NCI-H524 (cell line): ENCODE data around the gene MAP3K10.
"Not testable (repeated sequence)": the region's sequence is repeated elsewhere in the genome, so short reads cannot be mapped to it uniquely, and the experiment has no call there.

Source experiments
- DNase-seq, 2 experiments: peaks; one replicate each; lab custom pipeline; 2025; lab: John Stamatoyannopoulos, UW

MAP3K10 gene

DNA sequence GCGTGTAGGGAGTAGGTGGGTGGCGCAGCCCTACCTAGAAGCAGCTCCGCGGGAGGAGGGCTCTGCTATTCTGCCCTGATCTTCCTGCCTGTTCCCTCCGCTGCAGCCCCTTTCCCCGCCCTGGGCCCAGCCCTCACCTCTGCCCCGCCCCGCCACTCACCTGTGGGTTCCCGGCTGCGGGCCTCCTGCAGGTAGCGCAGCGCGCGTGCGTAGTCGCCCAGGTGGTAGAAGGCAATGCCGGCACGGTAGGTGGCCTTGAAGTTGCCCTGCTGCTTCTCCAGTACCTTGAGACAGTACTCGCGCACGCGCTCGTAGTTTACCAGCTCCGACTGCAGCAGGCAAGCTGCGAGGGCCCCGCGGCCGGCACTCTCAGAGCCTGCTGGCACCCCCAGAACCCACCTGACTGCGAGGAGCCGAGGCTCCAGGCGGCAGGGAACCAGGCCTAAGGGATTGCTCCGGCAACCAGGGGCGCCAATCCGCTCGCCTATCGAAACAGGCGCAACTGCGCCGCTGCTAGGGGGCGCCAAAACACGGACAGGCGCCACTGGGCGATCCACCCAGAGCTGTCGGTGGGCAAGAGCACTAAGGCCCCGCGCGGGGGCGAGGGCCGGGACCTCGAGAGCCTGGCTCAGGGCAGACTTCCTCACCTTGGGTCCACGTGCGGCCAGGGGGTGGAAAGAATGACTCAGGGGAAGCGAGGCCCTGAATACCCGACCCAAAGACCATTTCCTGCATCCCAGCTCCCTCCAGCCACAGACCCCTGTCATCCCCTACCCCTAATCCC, 26.0 kb downstream of the MAP3K10 start:
- peak in 1 of 2 experiments; percentile 56 for DNase-seq

DNA sequence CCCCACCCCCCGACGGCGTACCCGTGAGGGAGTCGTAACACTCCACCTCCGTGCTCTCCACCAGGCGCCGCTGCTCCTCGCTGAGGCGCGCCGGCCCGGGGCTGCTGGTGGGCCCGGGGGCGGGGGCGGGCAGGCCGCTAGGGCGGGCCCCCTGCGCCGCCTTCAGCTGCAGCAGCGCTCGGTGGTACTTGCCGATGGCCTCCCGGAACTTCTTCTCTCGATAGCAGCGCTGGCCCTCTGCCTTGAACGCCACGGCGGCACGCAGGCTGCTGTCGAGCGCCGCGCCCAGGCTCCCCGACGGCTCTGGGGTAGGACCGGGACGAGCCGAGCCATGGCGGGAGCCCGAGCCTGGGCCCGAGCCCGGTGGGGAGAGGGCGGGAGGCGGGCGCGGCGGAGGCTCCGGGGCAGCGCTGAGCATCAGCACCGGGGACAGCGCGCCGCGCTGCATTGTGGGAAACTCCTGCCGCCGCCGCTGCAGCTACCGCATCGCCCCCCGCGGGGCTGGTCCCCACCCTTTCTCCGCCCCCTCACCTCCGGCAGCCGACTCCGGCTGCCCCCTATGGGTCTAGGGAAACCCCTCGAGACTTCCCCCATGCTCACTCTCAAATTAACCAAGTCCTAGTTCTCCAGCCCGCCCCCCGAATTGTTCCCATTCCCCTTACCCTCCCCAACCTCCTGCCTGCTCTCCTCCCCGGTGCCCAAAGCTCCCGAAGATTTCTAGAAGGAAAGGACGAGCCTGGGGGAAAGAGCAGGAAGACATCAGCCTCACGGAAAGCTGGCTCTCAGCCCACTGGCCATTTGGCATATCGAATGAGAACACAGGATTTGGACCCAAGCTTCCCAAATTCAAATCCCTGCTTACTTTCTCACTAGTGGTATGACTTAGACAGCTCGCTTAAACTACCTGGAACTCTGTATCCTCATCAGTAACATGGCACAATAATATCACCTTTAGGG, 27.0 kb downstream of the MAP3K10 start, which contains the start of gene TTC9B:
TTC9B (minus strand) TSS at position 451 of the 957 bp plus-strand sequence; CDS start at position 448, 3 bp downstream.
- DNase-seq, result peak; percentile 52 to 66

DNA sequence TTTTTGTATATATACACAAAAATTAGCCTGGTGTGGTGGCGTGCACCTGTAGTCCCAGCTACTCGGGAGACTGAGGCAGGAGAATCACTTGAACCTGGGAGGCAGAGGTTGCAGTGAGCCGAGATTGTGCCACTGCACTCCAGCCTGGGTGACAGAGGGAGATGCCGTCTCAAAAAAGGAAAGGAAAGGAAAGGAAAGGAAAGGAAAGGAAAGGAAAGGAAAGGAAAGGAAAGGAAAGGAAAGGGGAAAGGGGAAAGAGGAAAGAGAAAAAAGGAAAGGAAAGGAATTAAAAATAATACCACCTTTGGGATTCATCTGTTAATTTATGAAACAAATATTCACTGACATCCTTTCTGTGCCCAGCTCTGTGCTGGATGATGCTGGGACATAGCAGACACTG, 27.8 kb downstream of the MAP3K10 start:
- DNase-seq, result not testable (repeated sequence)

DNA sequence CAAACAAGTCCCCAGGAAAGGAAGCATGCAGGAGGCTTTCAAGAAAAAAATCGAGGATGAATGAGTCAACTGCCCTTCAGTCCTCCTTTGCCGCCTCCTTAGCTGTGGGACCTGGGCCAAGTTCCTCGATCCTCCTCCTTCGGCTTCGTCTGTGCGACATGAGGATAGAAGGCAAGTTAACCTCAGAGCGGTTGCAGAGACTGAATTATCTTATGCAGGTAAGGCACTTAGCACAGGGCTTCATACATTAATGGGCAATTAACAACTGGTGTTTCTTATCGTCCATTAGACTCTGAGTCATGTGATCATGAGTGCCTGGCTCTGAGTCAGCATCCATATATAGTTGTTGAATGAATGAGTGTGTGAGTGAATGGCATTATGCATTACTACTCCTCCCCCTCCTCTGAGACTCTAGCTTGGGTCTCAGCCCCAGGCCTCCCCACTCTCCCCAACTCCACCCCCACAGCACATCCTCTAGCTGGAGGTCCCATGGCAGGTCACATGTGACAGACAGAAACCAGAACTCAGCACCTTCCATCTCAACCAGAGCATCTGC, 28.6 kb downstream of the MAP3K10 start:
- DNase-seq, result peak in 1 of 2 experiments; percentile 25

DNA sequence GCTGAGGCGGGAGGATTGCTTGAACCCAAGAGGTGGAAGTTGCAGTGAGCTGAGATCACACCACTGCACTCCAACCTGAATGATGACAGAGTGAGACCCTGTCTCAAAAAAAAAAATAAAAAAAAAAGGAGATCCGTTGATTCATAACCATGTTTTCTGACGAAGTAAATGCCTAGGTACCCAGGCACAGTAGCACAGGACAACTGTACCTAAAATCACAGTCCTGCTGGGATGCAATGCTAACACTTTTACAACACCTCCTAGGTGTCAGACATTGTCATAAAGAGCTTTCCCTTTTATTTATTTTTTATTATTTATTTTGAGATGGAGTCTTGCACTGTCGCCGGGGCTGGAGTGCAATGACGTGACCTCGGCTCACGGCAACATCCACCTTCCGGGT, 29.4 kb downstream of the MAP3K10 start:
- no peak for DNase-seq

DNA sequence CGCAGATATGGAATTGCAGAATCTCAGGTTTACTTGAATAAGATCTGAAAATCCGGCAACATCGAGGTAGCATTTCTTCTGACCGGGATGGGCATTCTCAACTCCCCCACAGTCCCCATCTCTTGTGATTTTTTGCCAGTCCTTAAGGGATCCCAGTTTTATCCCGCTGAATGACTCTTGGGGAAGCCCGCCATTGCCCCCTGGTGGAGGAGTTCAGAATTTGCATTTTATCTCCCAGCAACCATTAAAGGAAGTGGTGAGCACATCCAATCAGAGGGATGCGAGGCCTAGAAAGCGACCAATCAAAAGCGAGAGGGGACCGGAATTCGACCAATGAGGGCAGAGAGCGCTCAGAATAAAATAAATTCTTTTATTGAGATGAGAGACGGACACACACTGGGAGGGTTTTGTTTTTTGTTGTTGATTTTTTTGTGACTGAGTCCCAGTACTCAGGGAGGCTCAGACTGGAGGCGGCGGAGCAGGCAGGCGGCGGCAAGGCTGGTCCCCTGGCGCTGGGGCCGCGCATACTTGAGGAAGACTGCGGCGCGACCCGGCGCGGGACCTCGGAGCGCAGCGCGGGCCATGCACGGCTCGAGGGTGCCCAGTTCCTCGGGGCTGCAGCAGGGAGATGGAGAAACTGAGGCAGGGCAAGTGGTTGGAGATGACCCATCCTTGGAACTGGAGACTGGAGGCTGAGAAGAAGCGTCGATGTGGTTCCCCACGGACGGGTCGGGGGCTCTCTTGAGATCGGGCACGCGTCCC, 30.8 kb downstream of the MAP3K10 start:
- DNase-seq, result peak; percentile 95

DNA sequence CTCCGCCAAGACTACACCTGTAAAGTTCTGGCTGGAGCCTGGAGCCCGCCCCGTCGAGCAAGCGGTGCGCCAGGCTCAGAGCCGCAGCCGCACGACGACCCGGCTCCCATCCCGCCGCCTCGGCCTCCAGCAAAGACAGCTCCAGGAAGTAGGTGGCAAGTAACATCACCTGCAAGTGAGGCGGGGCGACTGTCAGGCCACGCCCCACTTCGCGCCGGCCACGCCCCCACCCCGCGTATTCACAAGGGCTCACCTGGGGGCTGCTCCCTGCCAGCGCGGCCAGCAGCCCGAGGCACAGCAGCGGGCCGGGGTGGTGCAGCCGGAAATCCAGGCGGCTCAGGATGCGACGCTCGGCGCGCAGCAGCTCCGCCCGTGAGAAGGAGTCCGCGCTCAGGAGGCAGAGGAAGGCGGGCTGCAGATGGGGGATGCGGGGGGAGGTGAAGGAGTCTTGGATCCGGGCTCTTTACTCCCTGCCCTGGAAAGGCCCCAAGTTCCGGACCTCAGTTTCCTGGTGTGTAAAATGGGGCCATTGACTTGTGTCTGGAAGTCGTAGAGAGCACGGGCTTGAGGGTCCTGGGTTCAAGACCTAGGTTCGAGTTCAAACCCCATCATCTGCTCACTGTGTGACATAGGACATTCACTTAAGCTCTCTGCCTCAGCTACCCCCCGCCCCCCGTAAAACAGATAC, 32.1 kb downstream of the MAP3K10 start:
- DNase-seq, result no peak

DNA sequence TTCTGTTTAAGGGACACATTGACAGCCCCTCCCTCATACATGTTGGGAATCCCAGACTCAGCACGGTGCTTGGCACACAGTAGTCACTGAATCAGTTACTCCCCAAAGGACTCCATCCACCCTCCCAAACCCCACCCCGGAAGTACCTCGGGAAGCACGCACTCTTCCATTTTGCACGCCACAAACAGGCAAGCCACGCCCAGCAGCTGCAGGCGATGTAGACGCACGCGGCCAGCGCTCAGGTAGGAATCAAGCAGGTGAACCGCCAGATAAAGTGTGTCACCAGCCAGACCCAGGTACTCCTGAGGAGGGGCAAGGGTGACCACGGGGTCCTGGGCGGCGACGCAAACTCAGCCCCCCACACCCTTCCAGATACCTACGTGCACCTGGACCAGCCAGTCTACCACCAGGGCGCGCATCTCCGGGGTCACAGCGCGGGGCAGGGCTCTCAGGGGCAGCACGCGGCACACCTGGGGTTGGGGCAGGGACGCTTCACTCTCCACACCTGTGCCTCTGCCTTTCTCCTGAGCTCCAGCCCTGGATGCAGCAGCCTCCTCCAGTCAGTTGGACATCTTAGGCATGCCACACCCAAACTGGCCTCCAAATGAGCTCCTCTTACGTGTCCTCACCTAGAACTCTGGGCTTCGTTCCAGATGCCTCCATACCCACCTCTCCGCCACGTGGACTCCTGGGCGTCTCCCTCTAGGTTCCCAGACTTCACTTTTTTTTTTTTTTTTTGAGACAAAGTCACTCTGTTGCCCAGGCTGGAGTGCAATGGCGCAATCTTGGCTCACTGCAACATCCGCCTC, 33.3 kb downstream of the MAP3K10 start:
- DNase-seq, result no peak

DNA sequence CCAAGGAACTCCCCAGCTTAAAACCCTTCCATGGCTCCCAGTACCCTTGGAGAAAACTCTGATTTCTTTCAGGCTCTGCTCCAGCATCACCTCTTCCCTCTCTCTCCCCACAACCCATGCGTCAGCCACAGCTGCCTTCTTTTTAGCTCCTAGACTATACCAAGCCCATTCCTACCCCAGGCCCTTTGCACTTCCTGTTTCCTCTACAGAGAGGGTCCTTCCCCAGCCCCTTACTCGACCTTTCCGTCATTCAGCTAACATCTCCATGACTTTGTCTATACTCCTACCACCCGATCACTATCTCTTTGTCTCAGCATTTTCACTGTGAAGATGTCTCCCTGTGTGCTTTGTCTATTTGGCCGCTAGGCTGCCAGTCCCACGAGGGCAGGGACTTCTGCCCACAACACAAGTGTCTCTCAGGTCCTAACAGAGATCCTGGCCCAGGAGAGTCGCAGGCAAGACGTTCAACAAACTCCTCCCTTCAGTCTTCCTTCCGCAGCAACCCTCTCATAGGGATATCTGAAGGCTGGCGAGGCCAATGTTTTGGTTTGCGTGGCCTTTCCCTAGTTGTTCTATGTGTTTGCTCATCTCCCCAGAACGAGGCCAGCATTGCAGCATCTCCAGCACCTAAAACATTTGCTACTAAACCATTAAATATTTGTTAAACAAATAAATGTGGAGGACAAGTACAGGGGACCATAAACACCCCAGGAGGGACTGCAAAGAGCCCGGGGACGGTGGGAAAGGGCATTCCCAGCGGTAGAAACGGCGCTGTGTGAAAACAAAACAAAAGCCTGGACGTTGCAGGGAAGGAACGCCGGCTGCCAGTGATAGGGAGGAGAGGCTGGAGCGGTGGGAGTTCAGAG, 34.4 kb downstream of the MAP3K10 start:
- DNase-seq, result no peak

DNA sequence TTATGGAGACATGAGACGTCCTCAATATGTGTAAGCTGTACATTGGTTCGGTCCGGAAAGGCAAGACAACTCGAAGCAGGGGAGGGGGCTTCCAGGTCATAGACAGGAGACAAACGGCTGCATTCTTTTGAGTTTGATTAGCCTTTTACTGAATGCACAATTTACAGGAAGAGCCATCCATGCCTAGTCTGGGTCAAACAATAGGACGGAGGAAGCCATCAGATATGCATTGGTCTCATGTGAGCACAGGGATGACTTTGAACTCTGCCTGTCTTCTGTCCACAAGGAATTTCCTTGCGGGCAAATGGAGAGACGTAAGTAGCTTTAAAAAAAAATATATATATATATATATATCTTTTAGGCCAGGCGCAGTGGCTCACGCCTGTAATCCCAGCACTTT, 37.1 kb downstream of the MAP3K10 start:
- DNase-seq, result no peak

DNA sequence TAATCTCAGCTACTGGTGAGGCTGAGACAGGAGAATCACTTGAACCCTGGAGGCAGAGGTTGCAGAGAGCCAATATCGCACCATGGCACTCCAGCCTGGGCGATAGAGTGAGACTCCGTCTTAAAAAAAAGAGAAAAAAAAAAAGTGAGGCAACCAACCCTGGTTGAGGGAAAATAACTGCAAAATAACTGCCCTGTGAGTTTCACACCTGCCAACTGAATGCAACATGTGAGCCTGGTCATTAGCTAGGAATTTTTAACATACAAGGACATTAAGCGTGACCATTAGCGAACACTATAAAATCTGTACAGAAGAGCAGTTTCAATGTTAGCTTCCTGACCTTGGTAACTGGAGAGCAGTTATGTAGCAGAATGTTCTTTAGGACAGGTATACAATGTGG, 37.6 kb downstream of the MAP3K10 start:
- no peak for DNase-seq

DNA sequence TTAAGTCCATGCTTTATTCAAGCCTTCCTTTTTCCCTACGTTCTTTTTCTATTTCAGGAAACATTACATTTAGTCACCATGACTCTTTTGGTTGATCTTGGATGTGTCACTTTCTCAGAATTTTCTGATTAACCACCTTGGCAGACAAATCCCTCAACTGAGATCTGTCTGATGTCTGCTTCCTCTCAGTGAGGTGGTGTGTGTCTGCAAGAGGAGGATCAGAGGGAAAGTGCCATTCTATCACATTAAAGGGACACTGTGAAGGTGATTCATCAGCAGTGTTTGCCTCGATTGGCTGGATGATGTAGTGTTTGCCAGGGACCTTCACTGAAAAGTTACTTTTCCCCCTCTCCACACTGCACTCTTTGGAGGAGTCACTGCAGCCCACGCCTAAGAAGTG, 38.3 kb downstream of the MAP3K10 start:
- DNase-seq, result no peak

DNA sequence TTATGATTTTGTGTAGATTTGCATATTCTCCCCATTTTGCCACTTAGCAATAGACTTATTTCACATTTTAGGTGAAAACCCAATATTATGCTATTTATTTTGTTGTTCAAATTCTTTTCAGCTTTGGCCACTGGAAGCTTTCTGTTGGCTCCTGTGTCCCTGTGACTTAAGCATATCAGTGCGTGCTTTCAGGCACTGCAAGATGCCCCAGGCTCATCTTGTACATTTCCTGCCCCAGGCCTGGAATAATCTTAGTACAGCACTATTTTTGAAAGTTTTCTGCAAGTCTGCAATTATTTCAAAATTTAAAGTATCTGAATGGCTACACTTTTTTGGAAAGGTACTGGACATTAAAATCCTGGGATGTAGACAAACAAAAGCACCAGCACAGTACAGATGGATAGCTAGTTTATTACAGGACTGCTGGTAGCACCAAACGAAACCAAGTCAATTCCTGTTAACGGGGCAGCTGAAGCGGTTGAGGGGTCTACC, 38.7 kb downstream of the MAP3K10 start:
- DNase-seq, result no peak

DNA sequence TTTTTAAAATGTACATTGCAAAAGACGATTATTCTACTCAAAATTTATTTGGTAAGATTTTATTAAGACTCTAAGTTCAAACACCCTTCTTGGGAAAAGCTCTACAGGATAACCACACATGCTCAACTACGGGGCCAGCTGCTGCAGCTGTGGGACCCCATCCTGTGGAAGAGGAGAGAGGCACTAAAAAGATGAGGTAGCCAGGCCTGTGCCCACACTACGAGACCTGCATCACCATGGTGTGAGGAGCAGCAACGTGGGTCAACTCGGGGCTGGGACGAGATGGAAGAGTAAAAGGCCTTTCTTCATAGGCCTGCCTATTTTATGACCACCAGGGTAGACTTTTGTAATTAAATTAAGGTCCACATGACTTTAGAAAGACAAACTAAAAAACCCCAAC, 39.8 kb downstream of the MAP3K10 start:
- no peak for DNase-seq

DNA sequence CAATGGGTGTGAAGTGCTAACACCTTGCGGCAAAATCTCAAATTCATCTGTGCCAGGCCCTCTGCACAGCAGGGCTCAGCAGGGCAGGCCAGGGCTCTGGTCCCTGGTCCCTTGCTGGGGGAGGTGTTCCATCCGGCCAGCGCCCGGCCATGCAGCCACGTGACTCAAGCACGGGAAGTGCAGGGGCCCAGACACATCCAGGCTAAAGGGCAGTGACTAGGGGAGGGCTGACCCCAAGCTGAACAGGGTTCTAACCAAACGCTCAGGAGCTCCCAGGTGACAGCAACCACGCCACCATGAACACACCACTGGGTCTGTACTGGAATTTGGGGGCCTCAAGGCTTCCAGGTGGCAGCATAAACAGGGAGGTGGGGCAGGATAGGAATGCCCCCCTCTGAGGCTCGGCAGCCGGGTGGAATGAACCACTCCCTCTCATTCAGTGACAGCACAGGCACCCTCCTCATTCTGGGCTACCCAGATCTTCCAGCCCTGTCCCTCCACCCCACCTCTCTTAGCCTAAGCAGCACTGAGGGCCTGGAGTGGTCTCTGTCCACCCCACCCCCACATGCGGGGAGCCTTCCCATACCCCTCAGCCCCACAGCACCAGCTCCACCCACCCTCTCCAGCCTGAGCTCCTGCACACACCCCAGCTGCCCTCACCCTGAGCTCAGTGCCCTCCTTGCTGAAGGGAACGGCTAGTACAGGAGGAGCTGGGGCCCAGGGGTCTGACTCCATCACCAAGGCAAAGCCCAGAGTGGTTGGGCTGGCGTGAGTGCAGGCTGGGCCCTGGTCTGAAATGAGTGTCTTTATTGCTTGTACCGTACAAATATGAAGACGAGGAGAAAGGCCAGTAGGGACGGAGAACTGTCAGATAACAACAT, 40.6 kb downstream of the MAP3K10 start:
- no peak for DNase-seq

DNA sequence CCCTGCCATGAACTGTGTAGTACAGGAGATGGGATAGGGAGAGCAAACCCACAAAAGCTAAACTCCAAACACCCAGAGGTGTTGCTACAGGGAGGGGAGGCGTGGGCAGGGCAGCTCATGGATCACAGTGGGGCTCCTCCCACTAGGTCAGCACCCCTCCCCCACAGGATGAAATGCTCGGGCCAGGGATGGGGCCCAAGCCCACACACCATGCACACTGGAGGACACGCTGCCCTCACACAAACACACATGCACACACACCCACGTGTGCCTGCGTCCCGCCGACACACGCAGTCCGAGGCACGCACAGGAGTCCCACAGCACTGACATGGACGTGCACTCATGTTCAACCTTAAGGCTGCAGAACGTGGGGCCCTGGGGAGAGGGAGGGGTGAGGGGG, 41.3 kb downstream of the MAP3K10 start:
- no peak for DNase-seq

DNA sequence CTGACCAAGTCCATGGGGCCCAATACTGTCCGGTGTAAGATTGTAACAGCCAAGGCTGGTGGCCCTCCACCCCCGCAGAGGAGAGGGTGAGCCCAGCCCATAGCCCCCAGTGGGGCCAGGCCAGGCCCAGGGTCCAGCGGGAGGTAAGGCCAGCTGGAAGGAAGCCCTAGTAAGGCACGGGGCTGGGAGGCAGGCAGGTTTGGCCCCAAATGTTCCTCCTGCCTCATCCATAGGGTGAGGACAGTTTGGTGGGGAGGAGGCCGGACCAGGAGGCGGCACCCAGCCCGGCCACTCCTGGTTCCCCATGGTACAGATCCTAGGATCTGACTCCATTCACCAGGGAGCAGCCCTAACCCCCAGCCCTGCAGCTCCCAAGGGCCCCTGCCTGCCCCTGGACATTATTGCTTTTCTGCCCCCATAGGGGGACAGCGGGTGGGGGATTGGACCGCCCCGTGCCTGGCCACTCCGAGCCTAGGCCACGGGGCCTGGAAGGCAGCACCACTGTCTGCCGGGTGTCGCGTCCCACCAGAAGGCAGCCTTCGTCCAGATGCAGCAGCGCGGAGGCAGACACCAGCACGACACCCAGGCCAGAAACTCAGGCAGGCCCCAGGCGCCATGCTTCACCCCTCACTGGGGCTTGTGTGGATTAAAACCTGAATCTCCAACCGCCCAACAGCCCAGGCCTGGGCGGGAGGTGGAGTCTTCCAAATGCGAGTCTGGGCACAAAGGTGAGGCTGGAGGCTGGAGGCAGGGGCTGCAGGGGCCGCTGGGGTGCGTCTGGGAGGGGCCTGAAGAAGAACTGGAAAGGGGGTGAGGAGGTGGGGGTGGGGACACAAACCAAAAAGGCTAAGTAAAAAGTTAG, 42.0 kb downstream of the MAP3K10 start:
- no peak for DNase-seq
